GM23248 (cell line): ENCODE measurements around the gene TMEM95. TPM values are rescaled to one million over a fixed set of nuclear protein-coding genes. Genes with fewer than 3 reads are reported as not detected.
A peak's percentile ranks its signal among the peaks of the same experiment; 100 is the strongest.

ENCODE experiments used
- DNase-seq: peaks from one replicate; pipeline ENCODE4 v3.0.0-alpha.2; 2015
- H2AFZ ChIP-seq: fragments of 200-600 bp; sonication (generic); 2 replicates; pipeline ENCODE4 v1.6.1; 2016; ENCODE audit warnings: antibody characterized with exemption
- H3F3A ChIP-seq: fragments of 200-600 bp; sonication (generic); 2 replicates; pipeline ENCODE4 v1.6.1; 2016; ENCODE audit warnings: mild to moderate bottlenecking, antibody characterized with exemption, mixed run types; ENCODE audit not compliant: insufficient read depth
- H3K27ac ChIP-seq: fragments of 200-600 bp; sonication (generic); 2 replicates; pipeline ENCODE4 v1.5.1; 2016; ENCODE audit warnings: mild to moderate bottlenecking
- H3K27me3 ChIP-seq: fragments of 200-600 bp; sonication (generic); replicated peaks from 2 replicates; pipeline ENCODE4 v1.6.1; 2016; ENCODE audit warnings: mild to moderate bottlenecking; ENCODE audit not compliant: insufficient read depth
- H3K36me3 ChIP-seq: fragments of 200-600 bp; sonication (generic); 2 replicates; pipeline ENCODE4 v1.6.1; 2016; ENCODE audit warnings: low read depth, mild to moderate bottlenecking
- H3K4me1 ChIP-seq: fragments of 200-600 bp; sonication (generic); 2 replicates; pipeline ENCODE4 v1.6.1; 2016; ENCODE audit warnings: mild to moderate bottlenecking; ENCODE audit not compliant: insufficient read depth
- H3K4me2 ChIP-seq: fragments of 200-600 bp; sonication (generic); one replicate; pipeline ENCODE4 v1.6.1; 2016; ENCODE audit warnings: mild to moderate bottlenecking; ENCODE audit not compliant: unreplicated experiment
- H3K4me3 ChIP-seq: fragments of 200-600 bp; sonication (generic); 2 replicates; pipeline ENCODE4 v1.5.1; 2016; ENCODE audit warnings: mild to moderate bottlenecking
- H3K79me2 ChIP-seq: fragments of 200-600 bp; sonication (generic); 2 replicates; pipeline ENCODE4 v1.6.1; 2016; ENCODE audit warnings: mild to moderate bottlenecking; ENCODE audit not compliant: insufficient read depth
- H3K9ac ChIP-seq: fragments of 200-600 bp; sonication (generic); 2 replicates; pipeline ENCODE4 v1.6.1; 2016; ENCODE audit warnings: mild to moderate bottlenecking
- H3K9me2 ChIP-seq: fragments of 200-600 bp; sonication (generic); 2 replicates; pipeline ENCODE4 v1.6.1; 2016; ENCODE audit warnings: mixed run types, mild to moderate bottlenecking, moderate library complexity; ENCODE audit not compliant: insufficient read depth
- H3K9me3 ChIP-seq: fragments of 200-600 bp; sonication (generic); one replicate; pipeline ENCODE4 v1.6.1; 2017; ENCODE audit warnings: low read depth
- H4K20me1 ChIP-seq: fragments of 200-600 bp; sonication (generic); 2 replicates; pipeline ENCODE4 v1.6.0; 2016; ENCODE audit not compliant: insufficient read depth
- EZH2 ChIP-seq: fragments of 200-600 bp; sonication (generic); IDR thresholded peaks from 2 replicates; pipeline ENCODE4 v1.6.1; 2018; ENCODE audit warnings: antibody characterized with exemption, mild to moderate bottlenecking; ENCODE audit not compliant: insufficient read depth, poor library complexity, severe bottlenecking
- EZH2phosphoT487 ChIP-seq: fragments of 200-600 bp; sonication (generic); IDR thresholded peaks from 2 replicates; pipeline ENCODE4 v1.6.1; 2018; ENCODE audit warnings: antibody characterized with exemption, moderate library complexity, mild to moderate bottlenecking, low read depth; ENCODE audit not compliant: insufficient read depth
- WGBS, 2 experiments: methylation state at CpG; one replicate each; pipeline ENCODE4 v1.1.6; 2015 to 2017; ENCODE audit warnings: low lambda C conversion rate in 2 of 2, low coverage in 1 of 2; ENCODE audit errors: missing lambda C conversion rate in 2 of 2; 5-methylcytosine and 5-hydroxymethylcytosine counted together
- in situ Hi-C: fragments of 300-500 bp; cut with MboI; formaldehyde crosslinking; loops from 2 replicates; pipeline ENCODE4 v1.15.0; 2020
- polyA plus RNA-seq: library from polyadenylated mRNA; unstranded; fragments of >200 nt; fragmentation: Nextera tagmentation; extraction: Ambion mirVana; gene quantifications from 2 replicates; pipeline ENCODE4 v1.2.1, GENCODE V29; 2016
- total RNA-seq: library from RNA; depleted of rRNA; stranded (reverse); fragments of >200 nt; shearing (Covaris generic); gene quantifications from 2 replicates; pipeline ENCODE4 v1.2.3, GENCODE V29; 2014; rRNA removed

The TMEM95 gene
- total RNA-seq (not detected in 2 replicates), polyA plus RNA-seq (not detected in 2 replicates)

GRCh38 chr17:7355053-7355452, at the start of gene TMEM95:
Gene TMEM95, plus strand, starts transcription at chr17:7355156. Its CDS starts 49 bp downstream, at chr17:7355205.
- in situ Hi-C loops, result no loop called here
- H3K27me3 ChIP-seq, result no peaks in the 10 kb centered on the region
- peak; percentile 54 for DNase-seq
- H2AFZ ChIP-seq, result no peak within 1 kb of the TSS
- peaks cover 19% of the 10 kb centered on the region for H3K4me1 ChIP-seq
- H3K4me2 ChIP-seq, result peak within 1 kb of the TSS; percentile 97
- 11 to 12% methylated on average over 10 of the region's 10 CpGs for WGBS, 2 experiments
- peaks cover 17% of the 10 kb centered on the region for H3F3A ChIP-seq
- H3K79me2 ChIP-seq, result peaks cover 38% of the 10 kb centered on the region
- H3K36me3 ChIP-seq, result no peaks in the 10 kb centered on the region
- no peak for TF ChIP-seq EZH2
- no peak for TF ChIP-seq EZH2phosphoT487
- H3K9ac ChIP-seq, result peak within 1 kb of the TSS; percentile 100
- H3K9me3 ChIP-seq, result no peaks in the 10 kb centered on the region
- peak within 1 kb of the TSS; percentile 98 for H3K4me3 ChIP-seq
- H3K9me2 ChIP-seq, result no peaks in the 10 kb centered on the region
- peak within 1 kb of the TSS; percentile 66 for H3K27ac ChIP-seq
- no peaks in the 10 kb centered on the region for H4K20me1 ChIP-seq

GRCh38 chr17:7306911-7307685, 47.9 kb upstream of the TMEM95 start, which contains the start of gene EIF5A:
Gene EIF5A, plus strand, starts transcription at chr17:7307628. Its CDS starts 2,008 bp downstream, at chr17:7309636.
- Histone ChIP-seq H3K79me2 (peaks cover 47% of the 10 kb centered on the region), H2AFZ (peak within 1 kb of the TSS; percentile 96), H3K27me3 (no peaks in the 10 kb centered on the region), H3K27ac (peak within 1 kb of the TSS; percentile 96), H3K4me1 (peaks cover 23% of the 10 kb centered on the region), H3K4me2 (peak within 1 kb of the TSS; percentile 98), H3K36me3 (peaks cover 26% of the 10 kb centered on the region), H3F3A (peaks cover 41% of the 10 kb centered on the region), H3K9me2 (no peaks in the 10 kb centered on the region), H3K4me3 (peak within 1 kb of the TSS; percentile 91), H3K9me3 (no peaks in the 10 kb centered on the region), H4K20me1 (peaks cover 19% of the 10 kb centered on the region), H3K9ac (peak within 1 kb of the TSS; percentile 98)
- in situ Hi-C loops, result no loop called here
- WGBS, 2 experiments, result 1 to 2% methylated on average over 55 to 64 of the region's 64 CpGs
- TF ChIP-seq EZH2phosphoT487 (no peak), EZH2 (no peak)
- DNase-seq, result peak; percentile 100

- Histone ChIP-seq H4K20me1 (peaks cover 19% of the 10 kb centered on the region), H3F3A (peaks cover 50% of the 10 kb centered on the region), H3K4me3 (peak overlapping the region; percentile 91), H3K9ac (peak overlapping the region; percentile 98), H3K27me3 (no peaks in the 10 kb centered on the region), H3K27ac (peak overlapping the region; percentile 96), H3K79me2 (peaks cover 56% of the 10 kb centered on the region), H3K4me2 (peak overlapping the region; percentile 98), H2AFZ (no peak overlapping the region), H3K4me1 (peaks cover 29% of the 10 kb centered on the region), H3K9me2 (no peaks in the 10 kb centered on the region), H3K9me3 (no peaks in the 10 kb centered on the region), H3K36me3 (peaks cover 35% of the 10 kb centered on the region)
- DNase-seq, result peak; percentile 79
- in situ Hi-C loops, result no loop called here
- TF ChIP-seq EZH2phosphoT487 (no peak), EZH2 (no peak)
- 1 to 2% methylated on average over 42 to 78 of the region's 104 CpGs for WGBS, 2 experiments
Measured at GRCh38 chr17:7307686-7308624, 47.0 kb upstream of the TMEM95 start.
